Cardiac muscle cell (in vitro differentiated cells and primary cell): Measurements from ENCODE around the gene SDR39U1. TPM values are rescaled to one million over a fixed set of nuclear protein-coding genes. Genes with fewer than 3 reads are reported as not detected.

Source experiments
- DNase-seq, 2 donors: peaks; one replicate each; pipeline versions ENCODE4 v3.0.0 to v3.0.0-alpha.2; 2010 to 2017; ENCODE audit warnings: low read depth in 1 of 2, low spot score in 1 of 2
- H3K27ac ChIP-seq: fragments of 200-600 bp; sonication (generic); 2 replicates; pipeline ENCODE4 v1.5.1; 2016
- H3K27me3 ChIP-seq: fragments of 200-600 bp; sonication (generic); 2 replicates; pipeline ENCODE4 v1.6.0; 2016; ENCODE audit warnings: control low read depth
- H3K36me3 ChIP-seq: fragments of 200-600 bp; sonication (generic); 2 replicates; pipeline ENCODE4 v1.5.1; 2016; ENCODE audit warnings: control low read depth
- H3K4me1 ChIP-seq: fragments of 200-600 bp; sonication (generic); 2 replicates; pipeline ENCODE4 v1.8.1; 2017; ENCODE audit warnings: low read depth, mild to moderate bottlenecking, mixed run types
- H3K4me3 ChIP-seq: fragments of 200-600 bp; sonication (generic); 2 replicates; pipeline ENCODE4 v1.5.1; 2016; ENCODE audit warnings: mild to moderate bottlenecking
- H3K9me3 ChIP-seq: fragments of 200-600 bp; sonication (generic); 2 replicates; pipeline ENCODE4 v1.5.1; 2017; ENCODE audit warnings: low read depth, mild to moderate bottlenecking, control low read depth
- polyA plus RNA-seq: library from polyadenylated mRNA; unstranded; fragments of >200 nt; fragmentation: Nextera tagmentation; extraction: Ambion mirVana; gene quantifications from 2 replicates; pipeline ENCODE4 v1.2.1, GENCODE V29; 2016
- total RNA-seq: library from RNA; depleted of rRNA; stranded (reverse); fragments of >200 nt; gene quantifications from 2 replicates; pipeline ENCODE4 v1.2.3, GENCODE V29; 2016
- TF ChIP-seq, protein P1 (sequence below): IDR thresholded peaks from 2 replicates; pipeline ENCODE4 v1.5.1; 2012; ENCODE audit warnings: low read depth, mild to moderate bottlenecking, low read length

SDR39U1 gene
- total and polyA plus RNA-seq, 2 experiments from 2014 or later, result 60.4 to 163 TPM

DNA sequence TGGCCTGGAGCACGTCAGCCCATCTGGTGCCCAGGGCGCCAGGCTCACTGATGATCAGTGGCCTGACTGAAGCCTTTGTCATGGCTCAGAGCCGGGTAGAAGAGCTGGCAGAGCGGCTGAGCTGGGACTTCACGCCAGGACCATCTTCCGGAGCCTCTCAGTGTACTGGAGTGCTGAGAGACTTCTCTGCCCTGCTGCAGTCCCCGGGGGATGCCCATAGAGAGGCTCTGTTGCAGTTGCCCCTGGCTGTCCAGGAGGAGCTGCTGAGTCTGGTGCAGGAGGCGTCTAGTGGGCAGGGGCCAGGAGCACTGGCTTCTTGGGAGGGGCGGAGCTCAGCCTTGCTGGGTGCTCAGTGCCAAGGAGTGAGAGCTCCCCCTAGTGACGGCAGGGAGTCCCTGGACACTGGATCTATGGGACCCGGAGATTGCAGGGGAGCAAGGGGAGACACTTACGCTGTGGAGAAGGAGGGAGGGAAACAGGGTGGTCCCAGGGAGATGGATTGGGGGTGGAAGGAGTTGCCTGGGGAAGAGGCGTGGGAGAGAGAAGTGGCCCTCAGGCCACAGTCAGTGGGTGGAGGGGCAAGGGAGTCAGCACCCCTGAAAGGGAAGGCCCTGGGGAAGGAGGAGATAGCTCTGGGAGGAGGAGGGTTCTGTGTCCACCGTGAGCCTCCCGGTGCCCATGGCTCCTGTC, 10.9 kb downstream of the SDR39U1 start:
- Histone ChIP-seq H3K27me3 (no peaks in the 10 kb centered on the region), H3K9me3 (no peaks in the 10 kb centered on the region), H3K36me3 (peaks cover 18% of the 10 kb centered on the region), H3K27ac (no peak overlapping the region), H3K4me3 (no peak overlapping the region), H3K4me1 (peaks cover 9% of the 10 kb centered on the region)
- TF ChIP-seq, protein P1, sequence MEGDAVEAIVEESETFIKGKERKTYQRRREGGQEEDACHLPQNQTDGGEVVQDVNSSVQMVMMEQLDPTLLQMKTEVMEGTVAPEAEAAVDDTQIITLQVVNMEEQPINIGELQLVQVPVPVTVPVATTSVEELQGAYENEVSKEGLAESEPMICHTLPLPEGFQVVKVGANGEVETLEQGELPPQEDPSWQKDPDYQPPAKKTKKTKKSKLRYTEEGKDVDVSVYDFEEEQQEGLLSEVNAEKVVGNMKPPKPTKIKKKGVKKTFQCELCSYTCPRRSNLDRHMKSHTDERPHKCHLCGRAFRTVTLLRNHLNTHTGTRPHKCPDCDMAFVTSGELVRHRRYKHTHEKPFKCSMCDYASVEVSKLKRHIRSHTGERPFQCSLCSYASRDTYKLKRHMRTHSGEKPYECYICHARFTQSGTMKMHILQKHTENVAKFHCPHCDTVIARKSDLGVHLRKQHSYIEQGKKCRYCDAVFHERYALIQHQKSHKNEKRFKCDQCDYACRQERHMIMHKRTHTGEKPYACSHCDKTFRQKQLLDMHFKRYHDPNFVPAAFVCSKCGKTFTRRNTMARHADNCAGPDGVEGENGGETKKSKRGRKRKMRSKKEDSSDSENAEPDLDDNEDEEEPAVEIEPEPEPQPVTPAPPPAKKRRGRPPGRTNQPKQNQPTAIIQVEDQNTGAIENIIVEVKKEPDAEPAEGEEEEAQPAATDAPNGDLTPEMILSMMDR, result peak; percentile 100
- peak; percentile 92 to 96 for DNase-seq

DNA sequence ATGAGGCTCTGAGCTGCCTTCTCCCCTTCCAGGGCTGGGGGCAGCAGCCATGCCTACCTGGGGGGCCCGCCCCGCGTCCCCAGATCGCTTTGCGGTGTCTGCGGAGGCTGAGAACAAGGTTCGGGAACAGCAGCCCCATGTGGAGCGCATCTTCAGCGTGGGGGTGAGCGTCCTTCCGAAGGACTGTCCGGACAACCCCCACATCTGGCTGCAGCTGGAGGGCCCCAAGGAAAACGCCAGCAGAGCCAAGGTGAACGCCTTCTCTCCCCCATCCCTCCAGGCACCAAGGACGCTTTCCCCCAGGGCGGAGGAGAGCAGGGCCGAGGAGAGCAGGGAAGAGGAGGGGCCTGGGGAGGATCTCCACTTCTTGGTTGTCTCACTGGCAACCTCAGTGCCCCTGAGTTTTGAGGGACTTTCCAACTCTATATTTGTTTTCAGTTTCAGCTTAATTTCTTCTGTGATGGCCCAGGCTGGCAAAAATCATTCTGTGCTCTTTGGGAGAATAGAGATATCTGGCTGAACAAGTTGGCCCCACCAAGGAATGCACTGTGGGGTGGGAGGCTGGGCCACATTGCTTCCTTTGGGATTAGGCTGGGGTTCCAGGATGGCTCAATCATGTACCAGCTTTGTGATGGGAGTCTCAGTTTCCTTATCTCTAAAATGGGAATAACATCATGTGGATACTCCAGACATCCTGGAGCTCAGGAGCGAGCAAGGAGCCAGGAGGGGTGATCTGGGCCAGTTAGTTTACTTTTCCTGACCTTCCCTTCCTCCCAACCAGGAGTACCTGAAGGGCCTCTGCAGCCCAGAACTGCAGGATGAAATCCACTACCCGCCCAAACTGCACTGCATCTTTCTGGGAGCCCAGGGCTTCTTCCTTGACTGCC, 11.7 kb downstream of the SDR39U1 start:
- peak in 1 of 2 donors; percentile 61 for DNase-seq
- Histone ChIP-seq H3K27ac (peak overlapping the region; percentile 93), H3K27me3 (no peaks in the 10 kb centered on the region), H3K36me3 (peaks cover 18% of the 10 kb centered on the region), H3K4me3 (peak overlapping the region; percentile 66), H3K4me1 (peaks cover 9% of the 10 kb centered on the region), H3K9me3 (no peaks in the 10 kb centered on the region)
- TF ChIP-seq, protein P1, result no peak

DNA sequence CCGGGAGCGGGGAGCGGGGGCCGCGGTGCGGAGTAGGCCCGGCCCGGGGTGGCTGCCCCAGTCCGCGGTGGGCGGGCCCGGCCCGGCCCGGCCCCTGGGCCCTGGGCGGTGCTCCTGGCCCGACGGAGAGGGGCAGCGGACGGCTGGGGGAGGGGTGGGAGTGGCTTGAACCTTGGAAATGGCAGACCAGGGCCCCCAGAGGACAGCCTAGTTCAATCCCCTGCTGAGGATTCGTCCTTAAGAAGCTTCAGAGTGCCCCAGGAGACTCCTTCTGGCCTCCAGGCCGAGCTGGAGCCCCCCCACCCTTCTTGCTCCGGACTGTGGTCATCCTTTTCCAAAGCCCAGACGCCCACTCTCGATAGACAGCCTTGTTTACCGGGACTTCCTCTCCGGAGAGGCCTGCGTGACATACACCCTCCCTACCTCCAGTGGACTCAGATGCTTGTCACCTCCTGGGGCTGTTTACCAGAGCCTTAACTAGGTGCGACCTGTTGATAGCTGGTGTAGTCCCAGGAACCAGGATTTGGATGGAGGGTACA, 12.4 kb downstream of the SDR39U1 start:
- Histone ChIP-seq H3K27me3 (no peaks in the 10 kb centered on the region), H3K4me1 (peaks cover 9% of the 10 kb centered on the region), H3K27ac (peak overlapping the region; percentile 93), H3K36me3 (peaks cover 18% of the 10 kb centered on the region), H3K9me3 (no peaks in the 10 kb centered on the region), H3K4me3 (peak overlapping the region; percentile 66)
- DNase-seq, result peak; percentile 85 to 91
- TF ChIP-seq, protein P1, result no peak

DNA sequence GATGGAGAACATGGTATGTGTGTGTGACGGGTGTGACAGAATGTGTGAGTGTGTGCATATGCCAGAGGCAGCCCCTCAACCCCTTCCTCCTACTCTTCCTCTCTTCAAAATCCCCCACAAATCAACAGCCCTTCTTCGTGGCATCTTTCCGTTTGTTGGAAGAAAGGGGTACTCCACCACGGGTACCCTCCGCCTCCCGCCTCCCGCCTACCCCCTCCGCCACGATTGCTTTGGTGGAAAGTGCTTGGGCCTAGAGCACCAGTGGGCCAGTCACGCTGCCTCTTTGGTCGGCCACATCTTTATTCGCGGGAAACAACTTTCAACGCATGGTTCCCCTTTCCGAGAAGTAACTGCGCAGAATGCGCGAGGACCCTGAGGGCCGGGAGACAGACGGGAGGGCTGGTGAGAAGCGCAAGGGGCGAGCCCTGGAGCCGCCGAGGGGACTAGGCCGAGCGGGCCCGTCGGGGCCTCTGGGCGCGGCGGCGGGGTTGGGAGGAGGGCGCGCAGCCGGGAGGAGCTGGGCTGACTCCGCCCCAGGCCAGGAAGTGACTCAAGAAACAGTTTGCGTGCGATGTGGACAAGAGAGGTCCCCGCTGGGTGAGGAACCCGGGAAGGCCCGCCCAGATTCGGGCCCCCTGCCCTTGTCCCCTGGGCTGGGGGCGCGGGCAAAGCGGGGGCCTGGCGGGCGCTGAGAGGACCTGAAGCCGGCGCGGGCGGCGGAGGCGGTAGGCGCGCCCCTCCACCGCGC, 13.0 kb downstream of the SDR39U1 start, which contains the start of the genes CBLN3 and KHNYN:
Gene CBLN3, minus strand, starts transcription at position 274 of the 748 bp plus-strand sequence. CDS start 614 bp downstream, outside the sequence.
Gene KHNYN, plus strand, starts transcription at position 560 of the 748 bp plus-strand sequence. CDS start 777 bp downstream, outside the sequence.
- Histone ChIP-seq H3K27me3 (no peaks in the 10 kb centered on the region), H3K9me3 (no peaks in the 10 kb centered on the region), H3K4me1 (peaks cover 9% of the 10 kb centered on the region), H3K36me3 (peaks cover 18% of the 10 kb centered on the region), H3K4me3 (peak within 1 kb of the TSS; percentile 66), H3K27ac (peak within 1 kb of the TSS; percentile 93)
- TF ChIP-seq, protein P1, result no peak
- DNase-seq, result peak; percentile 93 to 96
